ENCODE results near the gene MFSD11. TPM values are rescaled to one million over a fixed set of nuclear protein-coding genes. Genes with fewer than 3 reads are reported as not detected.

The MFSD11 gene
- total RNA-seq, 4 donors from 2014 or later: 17.9 to 38.9 (median 26.3) TPM

- DNase-seq (ENCODE audit: low spot score) (no peak), ATAC-seq (ENCODE audit: low FRiP score) (no peak)
- TF ChIP-seq CTCF (IDR thresholded peaks at IDR 0.05): no peak
Measured at GRCh38 chr17:76753061-76753961, 15.4 kb downstream of the MFSD11 start.

- ATAC-seq (ENCODE audit: low FRiP score) (no peak), DNase-seq (ENCODE audit: low spot score) (no peak)
- no peak for TF ChIP-seq CTCF (IDR thresholded peaks at IDR 0.05)
Measured at GRCh38 chr17:76755285-76755684, 17.4 kb downstream of the MFSD11 start.

- DNase-seq (ENCODE audit: low spot score) (no peak), ATAC-seq (ENCODE audit: low FRiP score) (no peak)
- no peak for TF ChIP-seq CTCF (IDR thresholded peaks at IDR 0.05)
Measured at GRCh38 chr17:76757256-76757655, 19.3 kb downstream of the MFSD11 start.

GRCh38 chr17:76758570-76758969 is 20.7 kb downstream of the MFSD11 start:
- ATAC-seq (ENCODE audit: low FRiP score) (no peak), DNase-seq (ENCODE audit: low spot score) (no peak)
- TF ChIP-seq CTCF (IDR thresholded peaks at IDR 0.05): no peak

GRCh38 chr17:76772842-76773525 is 35.1 kb downstream of the MFSD11 start:
- DNase-seq (ENCODE audit: low spot score) (no peak), ATAC-seq (ENCODE audit: low FRiP score) (peak; percentile 91)
- no peak for TF ChIP-seq CTCF (IDR thresholded peaks at IDR 0.05)

GRCh38 chr17:76775021-76775600 is 37.2 kb downstream of the MFSD11 start:
- no peak for TF ChIP-seq CTCF (IDR thresholded peaks at IDR 0.05)
- no peak for ATAC-seq (ENCODE audit: low FRiP score)
- DNase-seq (ENCODE audit: low spot score): no peak
